A673 (cell line): Measurements from ENCODE around the gene SAMD4B. TPM values are rescaled to one million over a fixed set of nuclear protein-coding genes. Genes with fewer than 3 reads are reported as not detected.
"Not testable (repeated sequence)": the region's sequence is repeated elsewhere in the genome, so short reads cannot be mapped to it uniquely, and the experiment has no call there.

Source experiments
- BruUV-seq: library from RNA; stranded (reverse); fragments of 400-500 nt; replicated peaks from 2 replicates; lab custom pipeline; 2021; lab: Mats Ljungman, UMichigan
- CTCF ChIA-PET: fragments of 300-600 bp; sonication (Branson Sonifier 250); formaldehyde crosslinking; loops from one replicate; lab custom pipeline; 2022; ENCODE audit warnings: antibody characterized with exemption; lab: Charles Lee
- POLR2A ChIA-PET: fragments of 300-600 bp; sonication (Branson Sonifier 250); formaldehyde crosslinking; loops from one replicate; lab custom pipeline; 2022; ENCODE audit warnings: antibody characterized with exemption; ENCODE audit not compliant: low non-redundant PET; lab: Charles Lee
- DNase-seq: peaks from one replicate; pipeline ENCODE4 v3.0.0-alpha.2; 2015; ENCODE audit warnings: low spot score
- H3K27ac ChIP-seq: fragments of 200-600 bp; sonication (generic); 2 replicates; pipeline ENCODE4 v1.5.1; 2016; ENCODE audit warnings: mixed run types, low read depth, mild to moderate bottlenecking, mixed read lengths, antibody characterized with exemption, low read length; ENCODE audit not compliant: poor library complexity, severe bottlenecking
- H3K27me3 ChIP-seq: fragments of 200-600 bp; sonication (generic); replicated peaks from 2 replicates; pipeline ENCODE4 v1.6.1; 2017; ENCODE audit warnings: mixed run types, low read depth, mild to moderate bottlenecking, mixed read lengths, antibody characterized with exemption, low read length; ENCODE audit not compliant: insufficient read depth, poor library complexity
- H3K36me3 ChIP-seq: fragments of 200-600 bp; sonication (generic); 2 replicates; pipeline ENCODE4 v1.6.1; 2016; ENCODE audit warnings: mixed run types, mild to moderate bottlenecking, mixed read lengths, antibody characterized with exemption, low read length; ENCODE audit not compliant: insufficient read depth, poor library complexity, severe bottlenecking
- H3K4me1 ChIP-seq: fragments of 200-600 bp; sonication (generic); 2 replicates; pipeline ENCODE4 v1.6.1; 2017; ENCODE audit warnings: mixed run types, mild to moderate bottlenecking, mixed read lengths, antibody characterized with exemption, low read length; ENCODE audit not compliant: insufficient read depth, poor library complexity, severe bottlenecking
- H3K4me3 ChIP-seq: fragments of 200-600 bp; sonication (generic); 2 replicates; pipeline ENCODE4 v1.5.1; 2016; ENCODE audit warnings: low read depth, mixed run types, mild to moderate bottlenecking, mixed read lengths, low read length; ENCODE audit not compliant: poor library complexity, severe bottlenecking
- H3K9me3 ChIP-seq: fragments of 200-600 bp; sonication (generic); 2 replicates; pipeline ENCODE4 v1.6.1; 2016; ENCODE audit warnings: mixed run types, low read depth, mild to moderate bottlenecking, mixed read lengths, antibody characterized with exemption, low read length; ENCODE audit not compliant: poor library complexity, severe bottlenecking
- CTCF ChIP-seq: fragments of 300-800, 200-600 bp; sonication (generic); conservative IDR thresholded peaks from 2 replicates; pipeline ENCODE4 v1.5.1; 2017; ENCODE audit warnings: low read depth, mild to moderate bottlenecking, antibody characterized with exemption, low read length, moderate library complexity, mixed read lengths
- EZH2 ChIP-seq: fragments of 200-600 bp; sonication (generic); IDR thresholded peaks from 2 replicates; pipeline ENCODE4 v1.6.1; 2017; ENCODE audit warnings: borderline replicate concordance, low read depth, mild to moderate bottlenecking, mixed read lengths, antibody characterized with exemption, low read length; ENCODE audit not compliant: poor library complexity, severe bottlenecking
- intact Hi-C: fragments of 100-400 bp; cut with micrococcal nuclease; formaldehyde crosslinking; loops from one replicate; pipeline ENCODE4 v1.10.0; 2022; ENCODE audit not compliant: unreplicated experiment
- total RNA-seq: library from RNA; stranded (reverse); gene quantifications from 2 replicates; pipeline ENCODE4 v1.2.3, GENCODE V29; 2021

SAMD4B gene
- total RNA-seq, 1 experiment from 2014 or later: 168 TPM

- POLR2A ChIA-PET: interaction anchor here (0.5 kb wide), 1 partner anchor 63 kb away, joined by 3 read pairs; the partner anchor contains the start of gene RPS16
- Histone ChIP-seq H3K4me1 (peaks cover 12% of the 10 kb centered on the region), H3K27me3 (no peaks in the 10 kb centered on the region), H3K4me3 (no peak overlapping the region), H3K27ac (peak overlapping the region; percentile 85), H3K9me3 (no peaks in the 10 kb centered on the region), H3K36me3 (peaks cover 60% of the 10 kb centered on the region)
- intact Hi-C loops: no loop called here
- TF ChIP-seq EZH2 (no peak), CTCF (no peak)
- no TSS peak for BruUV-seq
- DNase-seq: no peak
- CTCF ChIA-PET: no interaction called here
These were observed 30.7 kb downstream of the SAMD4B start for GRCh38 chr19:39372941-39373340.

GRCh38 chr19:39375929-39376328 lies 33.7 kb downstream of the SAMD4B start:
- H3K4me3 ChIP-seq: no peak overlapping the region
- no peak overlapping the region for H3K27ac ChIP-seq
- no peaks in the 10 kb centered on the region for H3K27me3 ChIP-seq
- ChIA-PET CTCF (no interaction called here), POLR2A (no interaction called here)
- H3K36me3 ChIP-seq: peaks cover 62% of the 10 kb centered on the region
- BruUV-seq: no TSS peak
- TF ChIP-seq CTCF (no peak), EZH2 (no peak)
- DNase-seq: no peak
- intact Hi-C loops: no loop called here
- peaks cover 12% of the 10 kb centered on the region for H3K4me1 ChIP-seq
- H3K9me3 ChIP-seq: no peaks in the 10 kb centered on the region

- ChIA-PET CTCF (no interaction called here), POLR2A (no interaction called here)
- no peak for TF ChIP-seq EZH2
- no peak for TF ChIP-seq CTCF
- BruUV-seq: no TSS peak
- H3K36me3 ChIP-seq: peaks cover 68% of the 10 kb centered on the region
- intact Hi-C loops: no loop called here
- no peak for DNase-seq
- H3K9me3 ChIP-seq: no peaks in the 10 kb centered on the region
- no peak overlapping the region for H3K27ac ChIP-seq
- no peaks in the 10 kb centered on the region for H3K27me3 ChIP-seq
- H3K4me3 ChIP-seq: no peak overlapping the region
- H3K4me1 ChIP-seq: peaks cover 1% of the 10 kb centered on the region
These were observed 35.4 kb downstream of the SAMD4B start for GRCh38 chr19:39377373-39378362.

- intact Hi-C loops, H3K9me3 ChIP-seq, DNase-seq, BruUV-seq, POLR2A ChIA-PET, CTCF ChIA-PET, H3K27ac ChIP-seq, H3K4me3 ChIP-seq, H3K27me3 ChIP-seq, H3K4me1 ChIP-seq: not testable (repeated sequence)
- peaks cover 77% of the 10 kb centered on the region for H3K36me3 ChIP-seq
These were observed 37.1 kb downstream of the SAMD4B start for GRCh38 chr19:39379366-39379765.
